BJ (cell line): ENCODE data around the gene ACO1. TPM values are rescaled to one million over a fixed set of nuclear protein-coding genes. Genes with fewer than 3 reads are reported as not detected.

ENCODE experiments used
- CTCF ChIA-PET: fragments of 350-600 bp; formaldehyde crosslinking; extraction: SDS; loops from one replicate; lab custom pipeline; 2021; ENCODE audit warnings: antibody characterized with exemption, inconsistent platforms; lab: Yijun Ruan, JAX
- POLR2A ChIA-PET: fragments of 300-600 bp; sonication (Branson Sonifier 250); formaldehyde crosslinking; extraction: SDS; loops from one replicate; lab custom pipeline; 2021; ENCODE audit warnings: antibody characterized with exemption; lab: Charles Lee
- DNase-seq: peaks from one replicate; pipeline ENCODE4 v3.0.0-alpha.2; 2011; ENCODE audit warnings: low read depth
- H3K27me3 ChIP-seq: 2 replicates; pipeline ENCODE4 v1.6.0; 2011; ENCODE audit warnings: low read length; ENCODE audit not compliant: control insufficient read depth, insufficient read depth
- H3K36me3 ChIP-seq: 2 replicates; pipeline ENCODE4 v1.5.1; 2011; ENCODE audit warnings: low read length; ENCODE audit not compliant: control insufficient read depth, insufficient read depth
- H3K4me3 ChIP-seq: 2 replicates; pipeline ENCODE4 v1.5.1; 2011; ENCODE audit warnings: low read depth, mild to moderate bottlenecking, control low read depth, low read length
- polyA plus RNA-seq: library from polyadenylated mRNA; depleted of rRNA; stranded (reverse); fragments of >200 nt; gene quantifications from 2 replicates; pipeline ENCODE4 v1.2.3, GENCODE V29; 2011
- TF ChIP-seq, protein P1 (sequence below): IDR thresholded peaks from 2 replicates; pipeline ENCODE4 v1.5.1; 2011; ENCODE audit warnings: low read depth, mild to moderate bottlenecking, control low read depth, inconsistent platforms, low read length, moderate library complexity; ENCODE audit not compliant: insufficient read depth

The ACO1 gene
- polyA plus RNA-seq, 1 experiment, result 93.8 TPM

DNA sequence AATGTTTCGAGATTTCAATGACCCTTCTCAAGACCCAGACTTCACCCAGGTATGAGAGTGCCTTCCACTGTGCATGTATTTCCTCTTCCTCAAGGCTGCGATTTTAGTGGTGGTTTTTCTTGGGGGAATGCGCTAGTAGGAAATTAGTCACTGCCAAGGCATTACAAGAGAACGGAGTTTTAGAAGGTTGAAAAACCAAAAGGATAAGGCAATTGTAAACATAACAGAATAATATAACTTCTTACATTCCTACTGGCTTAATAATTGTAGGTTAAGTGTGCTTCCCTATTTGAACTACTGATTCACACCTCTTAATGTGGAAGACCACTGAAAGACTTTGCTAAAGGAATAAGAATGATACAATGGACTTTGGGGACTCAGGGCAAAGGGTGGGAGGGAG, 38.9 kb downstream of the ACO1 start:
- DNase-seq, result no peak
- no peak overlapping the region for H3K4me3 ChIP-seq
- TF ChIP-seq, protein P1, sequence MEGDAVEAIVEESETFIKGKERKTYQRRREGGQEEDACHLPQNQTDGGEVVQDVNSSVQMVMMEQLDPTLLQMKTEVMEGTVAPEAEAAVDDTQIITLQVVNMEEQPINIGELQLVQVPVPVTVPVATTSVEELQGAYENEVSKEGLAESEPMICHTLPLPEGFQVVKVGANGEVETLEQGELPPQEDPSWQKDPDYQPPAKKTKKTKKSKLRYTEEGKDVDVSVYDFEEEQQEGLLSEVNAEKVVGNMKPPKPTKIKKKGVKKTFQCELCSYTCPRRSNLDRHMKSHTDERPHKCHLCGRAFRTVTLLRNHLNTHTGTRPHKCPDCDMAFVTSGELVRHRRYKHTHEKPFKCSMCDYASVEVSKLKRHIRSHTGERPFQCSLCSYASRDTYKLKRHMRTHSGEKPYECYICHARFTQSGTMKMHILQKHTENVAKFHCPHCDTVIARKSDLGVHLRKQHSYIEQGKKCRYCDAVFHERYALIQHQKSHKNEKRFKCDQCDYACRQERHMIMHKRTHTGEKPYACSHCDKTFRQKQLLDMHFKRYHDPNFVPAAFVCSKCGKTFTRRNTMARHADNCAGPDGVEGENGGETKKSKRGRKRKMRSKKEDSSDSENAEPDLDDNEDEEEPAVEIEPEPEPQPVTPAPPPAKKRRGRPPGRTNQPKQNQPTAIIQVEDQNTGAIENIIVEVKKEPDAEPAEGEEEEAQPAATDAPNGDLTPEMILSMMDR, result no peak
- POLR2A ChIA-PET, result no interaction called here
- H3K36me3 ChIP-seq, result peaks cover 3% of the 10 kb centered on the region
- CTCF ChIA-PET, result interaction anchor here (1.7 kb wide), 1 partner anchor 9 kb away, joined by 7 read pairs; no protein-coding TSS in a partner anchor
- no peaks in the 10 kb centered on the region for H3K27me3 ChIP-seq

DNA sequence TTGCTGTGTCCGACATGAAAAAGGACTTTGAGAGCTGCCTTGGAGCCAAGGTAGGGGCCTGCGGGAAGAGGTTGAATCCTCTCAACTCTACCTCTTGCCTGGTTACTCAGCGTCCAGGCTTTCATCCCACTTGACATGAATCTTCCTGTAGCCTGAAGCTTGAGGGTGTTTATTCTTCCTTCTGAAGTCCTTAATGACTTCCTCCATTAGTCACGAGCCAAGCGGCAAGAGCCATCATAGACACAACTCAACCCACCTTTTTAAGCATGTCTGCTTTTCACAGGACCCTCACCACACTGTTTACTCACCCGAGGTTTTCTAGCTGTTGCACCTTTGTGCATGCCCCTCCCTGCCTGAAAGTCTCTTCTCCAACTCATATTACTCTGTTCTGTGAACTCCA, 40.2 kb downstream of the ACO1 start:
- TF ChIP-seq, protein P1, result no peak

DNA sequence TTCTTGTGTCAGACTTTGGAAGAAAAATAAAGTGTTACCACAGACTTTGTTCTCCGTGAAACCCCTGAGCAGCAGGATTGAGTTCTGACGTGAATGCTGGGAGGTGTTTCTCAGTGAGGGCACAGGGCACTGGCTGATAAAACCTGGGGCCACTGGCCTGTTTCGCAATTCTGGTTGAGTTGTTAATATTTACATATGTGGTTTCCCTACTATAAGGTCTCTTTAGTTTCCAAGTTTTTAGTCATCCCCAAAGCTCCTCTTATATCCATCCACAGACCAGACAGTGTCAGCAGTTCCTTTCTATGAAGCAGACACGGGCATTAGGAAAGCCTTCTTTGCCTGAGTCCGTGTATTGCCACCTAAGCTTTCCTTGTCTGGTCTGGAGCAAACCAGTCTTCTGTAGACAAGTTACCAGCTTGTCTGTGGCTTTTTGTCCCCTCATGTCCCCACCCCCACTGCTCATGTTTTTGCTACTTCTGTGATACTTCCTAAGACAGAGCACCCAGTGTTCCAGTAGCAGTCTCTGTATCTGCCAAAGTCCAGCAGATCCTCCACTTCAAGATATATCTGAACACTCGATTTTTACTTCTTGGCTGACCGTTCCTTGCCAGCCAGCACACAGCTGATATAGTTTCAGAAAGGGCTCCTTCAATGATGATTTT, 42.0 kb downstream of the ACO1 start:
- TF ChIP-seq, protein P1, result no peak
- no peak overlapping the region for H3K4me3 ChIP-seq
- H3K27me3 ChIP-seq, result no peaks in the 10 kb centered on the region
- ChIA-PET CTCF (interaction anchor here (0.7 to 3.4 kb wide), 5 partner anchors 41 to 153 kb away, joined by 3 to 32 read pairs (median 4); partner anchors contain the start of gene ACO1), POLR2A (no interaction called here)
- H3K36me3 ChIP-seq, result peaks cover under 1% of the 10 kb centered on the region
- DNase-seq, result no peak

More for the DNA sequence above, 40.2 kb downstream of the ACO1 start:
- Histone ChIP-seq H3K36me3 (peaks cover 3% of the 10 kb centered on the region), H3K27me3 (no peaks in the 10 kb centered on the region), H3K4me3 (no peak overlapping the region)
- POLR2A ChIA-PET, result no interaction called here
- CTCF ChIA-PET, result no interaction called here
- no peak for DNase-seq

DNA sequence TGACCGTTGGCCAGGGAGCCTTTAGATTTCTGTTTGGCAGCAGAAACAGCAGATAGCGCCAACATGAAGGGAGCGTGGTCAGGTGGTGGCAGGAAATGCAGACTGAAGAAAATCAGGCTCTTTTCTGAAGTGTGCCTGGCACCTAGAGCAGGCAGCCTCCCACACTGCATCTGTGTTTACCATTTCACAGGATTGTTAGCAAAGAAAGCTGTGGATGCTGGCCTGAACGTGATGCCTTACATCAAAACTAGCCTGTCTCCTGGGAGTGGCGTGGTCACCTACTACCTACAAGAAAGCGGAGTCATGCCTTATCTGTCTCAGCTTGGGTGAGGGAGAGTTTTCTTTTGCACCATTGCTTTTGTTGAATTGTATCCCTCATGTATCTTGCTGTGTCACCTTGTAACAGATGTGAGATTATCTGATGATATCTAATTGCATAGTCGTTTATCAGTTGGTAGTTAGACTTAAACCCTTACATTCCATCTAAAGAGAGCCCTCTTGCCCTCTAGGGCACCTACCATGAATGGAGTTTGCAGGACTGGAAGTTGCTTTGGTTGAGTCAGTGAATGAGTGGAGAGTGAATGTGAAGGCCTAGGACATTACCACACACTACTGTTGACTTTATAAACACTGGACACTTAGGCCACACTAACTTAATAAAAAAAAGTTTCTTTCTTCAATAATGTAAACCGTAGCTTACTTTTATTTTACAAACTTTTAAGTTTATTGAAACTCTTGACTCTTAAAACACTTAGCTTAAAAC, 42.8 kb downstream of the ACO1 start:
- no peaks in the 10 kb centered on the region for H3K27me3 ChIP-seq
- ChIA-PET POLR2A (interaction anchor here (0.7 kb wide), 1 partner anchor 43 kb away, joined by 3 read pairs; the partner anchor contains the start of gene ACO1), CTCF (interaction anchor here (0.7 to 3.4 kb wide), 8 partner anchors 15 to 154 kb away, joined by 3 to 32 read pairs (median 4); partner anchors contain the start of gene ACO1)
- H3K4me3 ChIP-seq, result no peak overlapping the region
- H3K36me3 ChIP-seq, result no peaks in the 10 kb centered on the region; the same call in 1 of the 2 replicates
- TF ChIP-seq, protein P1, result no peak
- no peak for DNase-seq

DNA sequence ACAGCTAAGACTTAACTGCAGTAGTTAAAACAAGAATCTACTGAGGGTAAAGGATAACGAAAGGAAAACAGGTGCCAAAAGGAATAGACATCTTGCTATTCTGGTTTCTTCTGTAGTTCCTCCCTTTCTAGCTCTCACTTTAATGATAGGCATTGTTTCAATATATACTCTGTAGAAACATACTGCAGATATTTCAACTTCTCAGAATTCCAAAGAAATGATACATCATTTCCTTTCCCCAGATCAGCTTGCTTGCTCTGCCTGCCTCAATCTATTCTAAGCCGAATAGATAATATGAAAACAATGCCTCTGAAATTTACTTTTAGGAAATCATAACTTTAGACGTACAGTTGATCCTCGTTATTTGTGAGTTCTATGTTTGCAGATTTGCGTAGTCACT, 46.3 kb downstream of the ACO1 start:
- H3K27me3 ChIP-seq, result no peaks in the 10 kb centered on the region
- ChIA-PET POLR2A (interaction anchor here (0.7 kb wide), 1 partner anchor 46 kb away, joined by 3 read pairs; the partner anchor contains the start of gene ACO1), CTCF (interaction anchor here (0.7 to 10.0 kb wide), 9 partner anchors 27 to 148 kb away, joined by 3 to 171 read pairs (median 7); partner anchors contain the start of gene NDUFB6)
- TF ChIP-seq, protein P1, result no peak
- H3K36me3 ChIP-seq, result peaks cover 7% of the 10 kb centered on the region
- peak; percentile 23 for DNase-seq
- no peak overlapping the region for H3K4me3 ChIP-seq
